Measurements from ENCODE around the gene GPR173.

GPR173 gene, protein sequence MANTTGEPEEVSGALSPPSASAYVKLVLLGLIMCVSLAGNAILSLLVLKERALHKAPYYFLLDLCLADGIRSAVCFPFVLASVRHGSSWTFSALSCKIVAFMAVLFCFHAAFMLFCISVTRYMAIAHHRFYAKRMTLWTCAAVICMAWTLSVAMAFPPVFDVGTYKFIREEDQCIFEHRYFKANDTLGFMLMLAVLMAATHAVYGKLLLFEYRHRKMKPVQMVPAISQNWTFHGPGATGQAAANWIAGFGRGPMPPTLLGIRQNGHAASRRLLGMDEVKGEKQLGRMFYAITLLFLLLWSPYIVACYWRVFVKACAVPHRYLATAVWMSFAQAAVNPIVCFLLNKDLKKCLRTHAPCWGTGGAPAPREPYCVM

DNA sequence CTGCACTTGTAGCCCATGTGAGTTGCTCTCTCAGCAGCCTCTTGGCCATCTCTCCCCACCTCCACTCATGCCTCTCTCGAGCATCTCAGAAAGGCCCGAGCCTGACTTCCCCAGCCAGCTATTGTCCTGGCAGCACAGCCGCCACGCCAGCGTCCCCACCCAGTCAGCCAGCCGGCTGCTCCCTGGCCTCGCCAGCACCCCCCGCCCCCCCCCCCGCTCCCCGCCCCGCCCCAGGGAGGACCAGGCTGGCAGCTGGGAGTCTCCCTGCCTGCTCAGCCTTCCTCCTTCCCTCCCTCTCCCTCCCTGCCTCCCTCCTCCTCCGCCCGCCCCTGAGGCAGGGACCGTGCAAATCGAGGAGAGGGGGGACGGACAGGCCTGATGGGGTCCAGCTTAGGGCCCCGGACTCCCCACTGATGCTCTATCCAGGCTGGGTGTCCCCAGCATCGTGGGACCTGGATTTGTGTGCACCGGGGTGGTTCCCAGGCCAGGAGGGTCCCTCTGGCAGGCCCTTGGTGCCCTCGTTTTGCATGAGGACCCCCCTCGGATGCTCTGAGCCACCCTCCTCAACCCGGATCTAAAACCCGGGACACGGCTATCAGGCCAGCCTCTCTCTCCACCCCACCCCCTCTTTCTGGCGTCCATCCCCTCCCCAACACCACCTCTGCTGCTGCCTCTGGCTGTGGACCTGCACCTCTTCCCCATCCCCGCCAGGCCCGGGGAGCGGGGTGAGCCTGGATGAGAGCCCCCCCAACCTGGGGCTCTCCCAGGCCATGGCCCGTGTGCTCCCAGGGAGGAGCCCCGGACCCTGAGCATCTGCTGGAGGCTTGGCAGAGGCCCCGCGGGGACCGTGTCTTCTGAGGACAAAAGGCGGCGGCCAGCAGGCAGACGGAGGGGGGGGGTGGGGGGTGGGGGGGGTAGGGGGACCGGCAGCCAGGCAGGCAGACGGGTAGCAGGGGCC lies at the start of gene GPR173:
Gene GPR173 (plus strand): TSS at position 621 of the 958 bp plus-strand sequence. CDS start 27,833 bp downstream, outside the sequence.
- TF ChIP-seq, protein P1, sequence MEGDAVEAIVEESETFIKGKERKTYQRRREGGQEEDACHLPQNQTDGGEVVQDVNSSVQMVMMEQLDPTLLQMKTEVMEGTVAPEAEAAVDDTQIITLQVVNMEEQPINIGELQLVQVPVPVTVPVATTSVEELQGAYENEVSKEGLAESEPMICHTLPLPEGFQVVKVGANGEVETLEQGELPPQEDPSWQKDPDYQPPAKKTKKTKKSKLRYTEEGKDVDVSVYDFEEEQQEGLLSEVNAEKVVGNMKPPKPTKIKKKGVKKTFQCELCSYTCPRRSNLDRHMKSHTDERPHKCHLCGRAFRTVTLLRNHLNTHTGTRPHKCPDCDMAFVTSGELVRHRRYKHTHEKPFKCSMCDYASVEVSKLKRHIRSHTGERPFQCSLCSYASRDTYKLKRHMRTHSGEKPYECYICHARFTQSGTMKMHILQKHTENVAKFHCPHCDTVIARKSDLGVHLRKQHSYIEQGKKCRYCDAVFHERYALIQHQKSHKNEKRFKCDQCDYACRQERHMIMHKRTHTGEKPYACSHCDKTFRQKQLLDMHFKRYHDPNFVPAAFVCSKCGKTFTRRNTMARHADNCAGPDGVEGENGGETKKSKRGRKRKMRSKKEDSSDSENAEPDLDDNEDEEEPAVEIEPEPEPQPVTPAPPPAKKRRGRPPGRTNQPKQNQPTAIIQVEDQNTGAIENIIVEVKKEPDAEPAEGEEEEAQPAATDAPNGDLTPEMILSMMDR (IDR thresholded peaks at IDR 0.05; ENCODE audit: low read depth, low read length) = no peak
- DNase-seq (ENCODE audit: extremely low read depth, low read depth) = peak; percentile 41

DNA sequence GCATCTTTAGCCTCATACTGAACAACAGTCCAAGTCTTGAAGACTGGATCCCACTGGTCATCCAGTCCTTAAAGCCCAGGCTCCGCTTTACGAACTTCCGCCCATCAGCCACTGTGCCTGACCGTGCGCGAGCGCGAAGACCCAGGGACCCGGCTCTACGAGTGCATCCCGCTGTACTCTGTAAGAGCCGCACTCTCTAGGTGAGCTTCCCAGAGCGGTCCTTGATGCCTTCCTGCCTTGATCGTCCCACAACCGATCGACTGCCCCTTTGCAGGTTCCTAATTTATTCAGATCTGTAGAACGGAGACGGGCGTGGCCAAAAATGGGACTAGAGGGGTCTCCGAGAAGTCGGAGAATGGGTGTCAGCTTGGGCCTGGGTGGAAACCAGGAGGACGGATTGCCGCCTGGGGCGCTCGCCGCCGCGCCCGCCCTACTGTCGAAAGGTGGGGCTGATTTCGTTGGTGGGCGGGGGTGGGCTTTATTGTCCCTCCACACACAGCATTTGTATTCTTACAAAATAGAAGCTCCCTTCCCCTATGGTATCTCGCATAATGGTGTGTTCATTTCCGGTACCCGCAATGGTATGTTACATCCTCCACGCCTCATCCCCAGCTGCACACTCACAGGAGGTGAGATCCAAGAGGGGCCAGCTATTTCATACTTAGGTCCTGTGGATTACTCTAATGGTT lies 48.0 kb upstream of the GPR173 start:
- TF ChIP-seq, protein P1 (IDR thresholded peaks at IDR 0.05; ENCODE audit: low read depth, low read length) = no peak
- DNase-seq (ENCODE audit: extremely low read depth, low read depth) = no peak

DNA sequence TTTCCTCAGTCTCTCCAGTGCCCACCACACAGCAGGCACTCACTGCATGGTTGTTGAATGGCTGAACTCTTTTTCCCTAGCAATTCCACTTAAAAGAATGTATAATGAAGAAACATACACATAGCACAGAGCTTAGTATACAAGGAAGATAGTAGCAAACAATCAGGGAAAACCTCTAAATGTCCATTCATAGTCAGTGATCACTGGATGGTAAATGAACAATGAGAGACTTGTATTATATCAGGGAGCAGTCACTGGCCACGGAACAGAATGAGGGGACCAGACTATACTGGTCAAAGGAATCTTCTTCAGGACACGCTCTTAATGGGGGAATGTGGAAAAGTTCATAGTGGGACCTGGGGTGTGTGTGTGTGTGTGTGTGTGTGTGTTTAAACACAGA lies 46.6 kb upstream of the GPR173 start:
- DNase-seq (ENCODE audit: extremely low read depth, low read depth) = no peak
- TF ChIP-seq, protein P1 (IDR thresholded peaks at IDR 0.05; ENCODE audit: low read depth, low read length) = no peak

DNA sequence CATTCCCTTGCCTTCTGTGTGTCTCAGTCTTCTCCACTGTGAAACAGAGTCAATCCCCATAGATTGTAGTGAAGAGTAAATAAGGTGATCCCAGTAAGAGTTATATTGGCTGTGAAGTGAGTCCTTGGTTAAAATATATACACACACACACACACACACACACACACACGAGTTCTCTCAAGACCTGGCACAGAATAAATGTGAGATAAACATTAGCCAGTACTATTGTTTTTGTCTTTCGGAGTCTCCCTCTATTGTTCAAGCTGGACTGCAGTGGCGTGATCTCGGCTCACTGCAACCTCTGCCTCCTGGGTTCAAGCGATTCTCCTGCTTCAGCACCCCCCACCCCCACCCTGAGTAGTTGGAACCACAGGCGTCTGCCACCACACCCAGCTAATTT lies 45.5 kb upstream of the GPR173 start:
- TF ChIP-seq, protein P1 (IDR thresholded peaks at IDR 0.05; ENCODE audit: low read depth, low read length) = no peak
- DNase-seq (ENCODE audit: extremely low read depth, low read depth) = no peak

DNA sequence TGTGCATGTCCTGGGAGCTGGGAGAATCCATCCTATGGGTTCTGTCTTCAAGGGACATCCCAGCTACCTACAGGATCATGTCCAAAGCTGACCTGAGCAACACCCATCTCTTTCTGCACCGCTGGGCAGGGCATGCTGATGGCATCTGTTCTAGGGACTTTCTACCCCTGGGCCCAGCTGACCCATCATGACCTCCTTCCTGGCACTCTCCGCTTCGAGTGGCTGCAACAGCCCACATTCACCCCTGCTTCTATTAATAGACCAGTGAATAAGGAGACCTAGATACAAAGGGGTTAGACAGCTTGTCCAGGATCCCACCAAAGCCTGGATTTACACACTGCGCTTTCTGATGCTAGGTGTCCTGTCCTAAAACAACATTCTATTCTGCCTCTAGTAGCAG lies 44.6 kb upstream of the GPR173 start:
- DNase-seq (ENCODE audit: extremely low read depth, low read depth) = no peak
- TF ChIP-seq, protein P1 (IDR thresholded peaks at IDR 0.05; ENCODE audit: low read depth, low read length) = no peak

DNA sequence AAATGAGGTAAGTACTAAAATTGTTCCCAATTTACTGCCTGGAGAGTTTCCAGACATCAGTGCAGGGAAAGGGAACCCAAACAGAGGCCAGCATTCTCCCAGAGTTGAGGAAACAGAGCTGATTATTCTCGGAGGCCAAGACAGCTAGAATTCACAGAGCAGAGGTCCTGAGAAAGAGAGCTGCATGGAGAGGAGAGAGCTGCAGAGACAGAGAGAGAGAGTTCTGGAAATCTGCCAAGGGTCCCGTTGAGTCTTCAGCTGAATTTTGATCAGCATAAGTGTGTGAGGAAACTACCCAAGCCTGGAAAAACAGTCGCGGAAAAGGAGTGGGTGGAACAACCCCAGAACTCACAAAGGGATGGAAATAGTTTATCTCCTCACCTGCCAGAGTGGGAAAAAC lies 43.8 kb upstream of the GPR173 start:
- no peak for DNase-seq (ENCODE audit: extremely low read depth, low read depth)
- TF ChIP-seq, protein P1 (IDR thresholded peaks at IDR 0.05; ENCODE audit: low read depth, low read length) = no peak

Measured in AG09319 (cell line).